HCT116 (cell line): Measurements from ENCODE around the gene HIC1. TPM values are rescaled to one million over a fixed set of nuclear protein-coding genes. Genes with fewer than 3 reads are reported as not detected.

ENCODE experiments used
- ATAC-seq: fragments of 200-7000 bp; cut with Tn5 transposase; 2 replicates; pipeline ENCODE4 v1.9.1; 2020; ENCODE audit warnings: mild to moderate bottlenecking, moderate library complexity
- BruUV-seq: library from RNA; stranded (reverse); fragments of 400-500 nt; replicated peaks from 2 replicates; lab custom pipeline; 2021; lab: Mats Ljungman, UMichigan
- CTCF ChIA-PET: fragments of 300-600 bp; sonication (Branson Sonifier 250); formaldehyde crosslinking; loops from one replicate; lab custom pipeline; 2021; ENCODE audit warnings: antibody characterized with exemption; lab: Charles Lee
- POLR2A ChIA-PET: fragments of 300-600, 350-600 bp; sonication (Branson Sonifier 250); formaldehyde crosslinking; loops from one replicate; lab custom pipeline; 2021; ENCODE audit warnings: antibody characterized with exemption; lab: Charles Lee
- RAD21 ChIA-PET, 2 experiments: fragments of 300-600 bp; sonication (Branson Sonifier 250); formaldehyde crosslinking; loops; one replicate each; lab custom pipeline; 2023; ENCODE audit warnings: low total read pairs in 2 of 2; ENCODE audit not compliant: uncharacterized antibody in 2 of 2, unreplicated experiment in 2 of 2, low non-redundant PET in 1 of 2; lab: Charles Lee
- DNase-seq: peaks from one replicate; pipeline ENCODE4 v3.0.0-alpha.2; 2010; ENCODE audit warnings: low read depth, low spot score
- H2AFZ ChIP-seq: fragments of 200-600 bp; shearing (Covaris generic), sonication (generic); 2 replicates; pipeline ENCODE4 v1.6.1; 2017; ENCODE audit warnings: low read depth, mixed run types, mixed read lengths, antibody characterized with exemption, low read length; ENCODE audit not compliant: poor library complexity, severe bottlenecking
- H3K27ac ChIP-seq: 2 replicates; pipeline ENCODE4 v1.5.1; 2012; ENCODE audit warnings: low read depth, low read length
- H3K27me3 ChIP-seq: fragments of 200-600 bp; sonication (generic); 2 replicates; pipeline ENCODE4 v1.6.1; 2016; ENCODE audit warnings: mixed run types, low read length, mixed read lengths; ENCODE audit not compliant: insufficient read depth
- H3K36me3 ChIP-seq, 2 experiments: fragments of 200-500 bp in 1 of 2; fragments of 200-600 bp in 1 of 2; sonication (Bioruptor generic) in 1 of 2; sonication (generic) in 1 of 2; 2 replicates each; pipeline versions ENCODE4 v1.5.1 to v1.6.1; 2014 to 2016; ENCODE audit warnings: low read length in 2 of 2, inconsistent platforms in 1 of 2, mixed read lengths in 1 of 2, mixed run types in 1 of 2; ENCODE audit not compliant: insufficient read depth in 2 of 2, control insufficient read depth in 1 of 2
- H3K4me1 ChIP-seq, 2 experiments: fragments of 200-600 bp in 1 of 2; sonication (generic) in 1 of 2; 2 replicates each; pipeline versions ENCODE4 v1.5.1 to v1.6.1; 2012 to 2017; ENCODE audit warnings: low read length in 2 of 2, inconsistent platforms in 1 of 2, mild to moderate bottlenecking in 1 of 2, mixed read lengths in 1 of 2, mixed run types in 1 of 2, moderate library complexity in 1 of 2; ENCODE audit not compliant: insufficient read depth in 2 of 2, control insufficient read depth in 1 of 2
- H3K4me2 ChIP-seq: fragments of 200-600 bp; sonication (generic); 2 replicates; pipeline ENCODE4 v1.6.1; 2017; ENCODE audit warnings: mixed run types, low read length, mixed read lengths
- H3K4me3 ChIP-seq, 2 experiments: fragments of 200-600 bp in 1 of 2; sonication (generic) in 1 of 2; replicated peaks in 1 of 2; 2 replicates each; pipeline ENCODE4 v1.5.1; 2011 to 2016; ENCODE audit warnings: low read length in 2 of 2, control low read depth in 1 of 2, low read depth in 1 of 2, mild to moderate bottlenecking in 1 of 2, mixed read lengths in 1 of 2, mixed run types in 1 of 2
- H3K79me2 ChIP-seq: fragments of 200-600 bp; sonication (generic); 2 replicates; pipeline ENCODE4 v1.6.1; 2017; ENCODE audit warnings: mild to moderate bottlenecking, mixed run types, low read length, moderate library complexity, mixed read lengths; ENCODE audit not compliant: insufficient read depth
- H3K9ac ChIP-seq: fragments of 200-600 bp; sonication (generic); 2 replicates; pipeline ENCODE4 v1.6.1; 2016; ENCODE audit warnings: low read length, mixed read lengths
- H3K9me2 ChIP-seq: fragments of 200-600 bp; sonication (generic), shearing (Covaris generic); 2 replicates; pipeline ENCODE4 v1.6.1; 2017; ENCODE audit warnings: mixed run types, mild to moderate bottlenecking, moderate library complexity; ENCODE audit not compliant: insufficient read depth
- H3K9me3 ChIP-seq, 2 experiments: fragments of 200-500 bp in 1 of 2; fragments of 200-600 bp in 1 of 2; sonication (Bioruptor generic) in 1 of 2; sonication (generic) in 1 of 2; 2 replicates each; pipeline ENCODE4 v1.6.1; 2014 to 2017; ENCODE audit warnings: low read length in 2 of 2, mixed read lengths in 2 of 2, inconsistent platforms in 1 of 2, low read depth in 1 of 2, mild to moderate bottlenecking in 1 of 2, mixed run types in 1 of 2, moderate library complexity in 1 of 2; ENCODE audit not compliant: control insufficient read depth in 1 of 2, insufficient read depth in 1 of 2
- H4K20me1 ChIP-seq: fragments of 200-600 bp; sonication (generic), shearing (Covaris generic); 2 replicates; pipeline ENCODE4 v1.6.1; 2017; ENCODE audit warnings: mixed run types, mild to moderate bottlenecking, moderate library complexity; ENCODE audit not compliant: insufficient read depth
- CEBPB ChIP-seq: IDR thresholded peaks from 2 replicates; pipeline ENCODE4 v1.6.1; 2012; ENCODE audit warnings: low read depth
- CTCF ChIP-seq, 3 experiments: fragments of 200-600 bp in 1 of 3; sonication (generic) in 1 of 3; IDR thresholded peaks in 2 of 3; conservative IDR thresholded peaks in 1 of 3; 2 replicates each; pipeline ENCODE4 v1.5.1; 2012 to 2017; ENCODE audit warnings: low read depth in 2 of 3, low read length in 2 of 3, antibody characterized with exemption in 1 of 3, borderline replicate concordance in 1 of 3, control low read depth in 1 of 3, mild to moderate bottlenecking in 1 of 3, mixed read lengths in 1 of 3, mixed run types in 1 of 3, moderate library complexity in 1 of 3; ENCODE audit not compliant: insufficient read depth in 1 of 3
- EGR1 ChIP-seq: IDR thresholded peaks from 2 replicates; pipeline ENCODE4 v1.6.1; 2012; ENCODE audit warnings: low read depth
- EZH2 ChIP-seq: fragments of 200-600 bp; sonication (generic); IDR thresholded peaks from 2 replicates; pipeline ENCODE4 v1.6.1; 2017; ENCODE audit warnings: antibody characterized with exemption, mixed run types
- EZH2phosphoT487 ChIP-seq: fragments of 200-600 bp; IDR thresholded peaks from 2 replicates; pipeline ENCODE4 v1.6.1; 2018; ENCODE audit warnings: antibody characterized with exemption, borderline replicate concordance
- FOSL1 ChIP-seq: IDR thresholded peaks from 2 replicates; pipeline ENCODE4 v1.6.1; 2012; ENCODE audit warnings: low read depth
- JUND ChIP-seq: IDR thresholded peaks from 2 replicates; pipeline ENCODE4 v1.6.1; 2012
- POLR2A ChIP-seq: IDR thresholded peaks from 2 replicates; pipeline ENCODE4 v1.7.0; 2011; ENCODE audit warnings: borderline replicate concordance; ENCODE audit not compliant: insufficient read depth, insufficient read length; ENCODE audit errors: extremely low read depth
- POLR2AphosphoS5 ChIP-seq: IDR thresholded peaks from 2 replicates; pipeline ENCODE4 v1.6.1; 2011; ENCODE audit warnings: mild to moderate bottlenecking, low read depth, low read length, moderate library complexity
- RAD21 ChIP-seq: IDR thresholded peaks from 2 replicates; pipeline ENCODE4 v1.6.1; 2012; ENCODE audit warnings: low read depth, mild to moderate bottlenecking
- REST ChIP-seq: IDR thresholded peaks from 2 replicates; pipeline ENCODE4 v1.6.1; 2012; ENCODE audit warnings: low read depth
- SRF ChIP-seq: IDR thresholded peaks from 2 replicates; pipeline ENCODE4 v1.6.1; 2012; ENCODE audit warnings: low read depth
- TCF7L2 ChIP-seq: IDR thresholded peaks from 2 replicates; pipeline ENCODE4 v1.7.0; 2011; ENCODE audit warnings: borderline replicate concordance, inconsistent platforms; ENCODE audit not compliant: insufficient read depth, insufficient read length; ENCODE audit errors: extremely low read depth
- YY1 ChIP-seq: IDR thresholded peaks from 2 replicates; pipeline ENCODE4 v1.6.1; 2011; ENCODE audit warnings: low read length, low read depth, moderate library complexity, mild to moderate bottlenecking; ENCODE audit not compliant: insufficient replicate concordance; ENCODE audit errors: extremely low read depth
- ZFX ChIP-seq: fragments of 450-650 bp; IDR thresholded peaks from 2 replicates; pipeline ENCODE4 v1.6.1; 2017
- ZNF274 ChIP-seq: fragments of 200-500 bp; sonication (Bioruptor generic); IDR thresholded peaks from 2 replicates; pipeline ENCODE4 v1.6.1; 2014; ENCODE audit warnings: mild to moderate bottlenecking, low read depth, low read length, inconsistent platforms
- intact Hi-C: fragments of 100-400 bp; cut with micrococcal nuclease; formaldehyde crosslinking; loops from 2 replicates; pipeline ENCODE4 v1.10.0; 2022
- total RNA-seq: library from RNA; stranded (reverse); gene quantifications from one replicate; pipeline ENCODE4 v1.2.1, GENCODE V29; 2021; ENCODE audit not compliant: unreplicated experiment
- TF ChIP-seq, protein P1 (sequence below): IDR thresholded peaks from 2 replicates; pipeline ENCODE4 v1.6.1; 2012
- TF ChIP-seq, protein P2 (sequence below): IDR thresholded peaks from 2 replicates; pipeline ENCODE4 v1.6.1; 2011; ENCODE audit warnings: mild to moderate bottlenecking, low read length, moderate library complexity; ENCODE audit not compliant: insufficient replicate concordance; ENCODE audit errors: extremely low read depth
- TF ChIP-seq, protein P3 (sequence below): IDR thresholded peaks from 2 replicates; pipeline ENCODE4 v1.6.1; 2012

HIC1 gene
- total RNA-seq, 1 experiment from 2014 or later = 0.64 TPM

DNA sequence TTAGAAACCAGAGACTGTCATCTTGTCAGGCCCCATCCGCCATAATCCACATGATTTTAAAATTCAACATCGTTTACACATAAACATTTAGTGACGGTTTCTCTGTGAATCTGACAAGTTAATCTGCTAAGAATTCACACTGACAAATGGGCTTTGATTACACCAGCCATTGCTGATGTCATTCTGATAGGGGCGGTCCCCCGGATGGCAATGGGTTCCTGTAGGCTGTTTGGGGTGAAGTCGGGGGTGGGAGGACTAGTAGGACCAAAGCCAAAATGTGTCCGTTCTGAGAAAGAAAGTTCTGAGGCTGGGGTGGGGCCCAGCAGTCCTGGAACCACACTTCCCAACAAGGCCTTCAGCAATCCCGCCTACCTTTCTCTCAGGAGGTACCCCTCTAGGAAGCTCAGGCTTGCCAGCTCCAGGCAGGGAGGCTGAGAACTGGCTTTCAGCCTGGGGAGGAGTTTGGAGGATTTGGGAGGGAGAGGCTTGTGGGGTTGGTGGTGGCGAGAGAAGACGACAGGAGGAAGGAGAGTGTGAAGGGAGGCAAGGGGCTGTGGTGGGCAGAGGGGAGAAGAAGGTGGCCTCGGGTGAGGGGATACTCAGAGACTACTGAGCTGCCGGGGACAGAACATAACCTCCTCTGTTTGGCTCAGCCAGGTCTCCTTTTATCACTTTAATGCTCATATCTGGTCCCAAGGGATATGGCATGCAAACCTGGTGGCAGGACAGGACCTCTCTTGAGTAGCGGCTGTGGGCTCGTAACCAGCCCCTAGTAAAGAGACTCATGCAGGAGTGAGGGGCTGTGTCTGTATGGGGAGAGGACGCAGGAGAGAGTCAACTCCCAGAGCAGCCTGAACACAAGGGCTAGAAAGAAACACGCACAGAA is 8.6 kb downstream of the HIC1 start:
- no peaks in the 10 kb centered on the region for H4K20me1 ChIP-seq
- peaks cover 0 to 16% of the 10 kb centered on the region in 2 experiments; a peak in 3 of 4 replicates for H3K4me1 ChIP-seq
- intact Hi-C loops = no loop called here
- H3K4me3 ChIP-seq = no peak overlapping the region
- H3K27me3 ChIP-seq = no peaks in the 10 kb centered on the region
- no peak overlapping the region for H2AFZ ChIP-seq
- H3K4me2 ChIP-seq = no peak overlapping the region
- DNase-seq (no peak), ATAC-seq (no peak)
- H3K79me2 ChIP-seq = no peaks in the 10 kb centered on the region
- H3K9me2 ChIP-seq = no peaks in the 10 kb centered on the region
- H3K36me3 ChIP-seq = no peaks in the 10 kb centered on the region
- ChIA-PET RAD21 (no interaction called here), POLR2A (no interaction called here), CTCF (interaction anchor here (2.6 kb wide), 1 partner anchor 181 kb away, joined by 12 read pairs; no protein-coding TSS in a partner anchor)
- BruUV-seq = no TSS peak
- no peak overlapping the region for H3K27ac ChIP-seq
- no peak overlapping the region for H3K9ac ChIP-seq
- no peaks in the 10 kb centered on the region for H3K9me3 ChIP-seq
- TF ChIP-seq, protein P1, sequence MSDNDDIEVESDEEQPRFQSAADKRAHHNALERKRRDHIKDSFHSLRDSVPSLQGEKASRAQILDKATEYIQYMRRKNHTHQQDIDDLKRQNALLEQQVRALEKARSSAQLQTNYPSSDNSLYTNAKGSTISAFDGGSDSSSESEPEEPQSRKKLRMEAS = no peak
- TF ChIP-seq SRF (no peak), EZH2phosphoT487 (no peak), REST (no peak), EZH2 (no peak), JUND (no peak), ZFX (no peak), FOSL1 (no peak), POLR2AphosphoS5 (no peak), EGR1 (no peak), CEBPB (no peak), CTCF (IDR thresholded peaks at IDR 0.05 in 2 of 3, conservative IDR thresholded peaks at IDR 0.05 in 1 of 3; ENCODE audit: borderline replicate concordance in 1 of 3, insufficient read depth in 1 of 3, low read depth in 2 of 3, low read length in 2 of 3) (no peak), RAD21 (no peak), YY1 (no peak), POLR2A (no peak), ZNF274 (no peak), TCF7L2 (no peak)
- TF ChIP-seq, protein P2, sequence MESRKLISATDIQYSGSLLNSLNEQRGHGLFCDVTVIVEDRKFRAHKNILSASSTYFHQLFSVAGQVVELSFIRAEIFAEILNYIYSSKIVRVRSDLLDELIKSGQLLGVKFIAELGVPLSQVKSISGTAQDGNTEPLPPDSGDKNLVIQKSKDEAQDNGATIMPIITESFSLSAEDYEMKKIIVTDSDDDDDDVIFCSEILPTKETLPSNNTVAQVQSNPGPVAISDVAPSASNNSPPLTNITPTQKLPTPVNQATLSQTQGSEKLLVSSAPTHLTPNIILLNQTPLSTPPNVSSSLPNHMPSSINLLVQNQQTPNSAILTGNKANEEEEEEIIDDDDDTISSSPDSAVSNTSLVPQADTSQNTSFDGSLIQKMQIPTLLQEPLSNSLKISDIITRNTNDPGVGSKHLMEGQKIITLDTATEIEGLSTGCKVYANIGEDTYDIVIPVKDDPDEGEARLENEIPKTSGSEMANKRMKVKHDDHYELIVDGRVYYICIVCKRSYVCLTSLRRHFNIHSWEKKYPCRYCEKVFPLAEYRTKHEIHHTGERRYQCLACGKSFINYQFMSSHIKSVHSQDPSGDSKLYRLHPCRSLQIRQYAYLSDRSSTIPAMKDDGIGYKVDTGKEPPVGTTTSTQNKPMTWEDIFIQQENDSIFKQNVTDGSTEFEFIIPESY = no peak
- TF ChIP-seq, protein P3, sequence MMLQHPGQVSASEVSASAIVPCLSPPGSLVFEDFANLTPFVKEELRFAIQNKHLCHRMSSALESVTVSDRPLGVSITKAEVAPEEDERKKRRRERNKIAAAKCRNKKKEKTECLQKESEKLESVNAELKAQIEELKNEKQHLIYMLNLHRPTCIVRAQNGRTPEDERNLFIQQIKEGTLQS = no peak
